Uterus (tissue), 2 donors: Measurements from ENCODE around the gene LAMTOR5.

ENCODE experiments used
- POLR2A ChIP-seq, 2 donors: fragments of 450-650 bp; IDR thresholded peaks; one replicate each; pipeline ENCODE4 v1.6.1; 2016; ENCODE audit warnings: antibody characterized with exemption in 2 of 2, mild to moderate bottlenecking in 1 of 2, moderate library complexity in 1 of 2
- TF ChIP-seq, protein P1 (sequence below), 4 experiments: fragments of 200-600 bp in 2 of 4; fragments of 450-650 bp in 2 of 4; sonication (generic) in 2 of 4; IDR thresholded peaks; one replicate each; pipeline ENCODE4 v1.5.1; 2016 to 2019; ENCODE audit warnings: antibody characterized with exemption in 4 of 4, mild to moderate bottlenecking in 2 of 4, moderate library complexity in 1 of 4

DNA sequence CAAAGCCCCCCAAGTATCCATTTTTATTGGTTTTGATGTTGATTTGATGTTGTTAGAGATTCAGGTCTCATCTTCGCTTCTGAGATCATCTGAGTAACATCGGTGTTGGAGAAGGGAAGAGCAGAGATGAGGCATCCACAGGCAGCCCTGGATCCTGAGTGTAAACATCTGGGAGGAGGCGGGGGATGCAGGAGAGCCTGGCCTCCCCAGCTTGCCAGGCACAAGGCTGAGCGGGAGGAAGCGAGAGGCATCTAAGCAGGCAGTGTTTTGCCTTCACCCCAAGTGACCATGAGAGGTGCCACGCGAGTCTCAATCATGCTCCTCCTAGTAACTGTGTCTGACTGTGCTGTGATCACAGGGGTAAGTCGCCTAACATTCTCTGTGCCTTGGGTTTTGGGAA lies 43.4 kb upstream of the LAMTOR5 start, which contains the start of gene PROK1:
- TF ChIP-seq, protein P1, sequence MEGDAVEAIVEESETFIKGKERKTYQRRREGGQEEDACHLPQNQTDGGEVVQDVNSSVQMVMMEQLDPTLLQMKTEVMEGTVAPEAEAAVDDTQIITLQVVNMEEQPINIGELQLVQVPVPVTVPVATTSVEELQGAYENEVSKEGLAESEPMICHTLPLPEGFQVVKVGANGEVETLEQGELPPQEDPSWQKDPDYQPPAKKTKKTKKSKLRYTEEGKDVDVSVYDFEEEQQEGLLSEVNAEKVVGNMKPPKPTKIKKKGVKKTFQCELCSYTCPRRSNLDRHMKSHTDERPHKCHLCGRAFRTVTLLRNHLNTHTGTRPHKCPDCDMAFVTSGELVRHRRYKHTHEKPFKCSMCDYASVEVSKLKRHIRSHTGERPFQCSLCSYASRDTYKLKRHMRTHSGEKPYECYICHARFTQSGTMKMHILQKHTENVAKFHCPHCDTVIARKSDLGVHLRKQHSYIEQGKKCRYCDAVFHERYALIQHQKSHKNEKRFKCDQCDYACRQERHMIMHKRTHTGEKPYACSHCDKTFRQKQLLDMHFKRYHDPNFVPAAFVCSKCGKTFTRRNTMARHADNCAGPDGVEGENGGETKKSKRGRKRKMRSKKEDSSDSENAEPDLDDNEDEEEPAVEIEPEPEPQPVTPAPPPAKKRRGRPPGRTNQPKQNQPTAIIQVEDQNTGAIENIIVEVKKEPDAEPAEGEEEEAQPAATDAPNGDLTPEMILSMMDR (IDR thresholded peaks at IDR 0.05) = no peak
- TF ChIP-seq POLR2A (IDR thresholded peaks at IDR 0.05) = no peak
